Lower leg skin (tissue), 4 donors: ENCODE data around the gene DNALI1. TPM values are rescaled to one million over a fixed set of nuclear protein-coding genes. Genes with fewer than 3 reads are reported as not detected.
"Not testable (repeated sequence)": the region's sequence is repeated elsewhere in the genome, so short reads cannot be mapped to it uniquely, and the experiment has no call there.

Source experiments
- DNase-seq, 2 donors: peaks; one replicate each; pipeline ENCODE4 v3.0.0-alpha.2; 2019; ENCODE audit warnings: low spot score in 2 of 2
- H3K4me3 ChIP-seq: fragments of 200-600 bp; sonication (generic); 2 replicates; pipeline ENCODE4 v1.5.1; 2017; ENCODE audit warnings: mild to moderate bottlenecking, low read depth; ENCODE audit not compliant: poor library complexity, severe bottlenecking
- POLR2A ChIP-seq, 2 donors: fragments of 450-650 bp; IDR thresholded peaks; one replicate each; pipeline ENCODE4 v1.6.1; 2016 to 2017; ENCODE audit warnings: antibody characterized with exemption in 2 of 2, mild to moderate bottlenecking in 1 of 2, moderate library complexity in 1 of 2
- WGBS, 2 donors: methylation state at CpG; one replicate each; pipeline ENCODE4 v1.1.5; 2018; 5-methylcytosine and 5-hydroxymethylcytosine counted together
- intact Hi-C: fragments of 100-400 bp; cut with DNase I; formaldehyde crosslinking; loops from one replicate; pipeline ENCODE4 v1.15.0; 2023; ENCODE audit warnings: low total_unique reads
- total RNA-seq, 4 donors: library from RNA; depleted of rRNA; stranded (reverse); fragments of >200 nt; gene quantifications; one replicate each; pipeline ENCODE4 v1.1.0, GENCODE V29; 2016
- TF ChIP-seq, protein P1 (sequence below), 3 donors: fragments of 450-650 bp; IDR thresholded peaks; one replicate each; pipeline ENCODE4 v1.5.1; 2016; ENCODE audit warnings: antibody characterized with exemption in 3 of 3, mild to moderate bottlenecking in 3 of 3, moderate library complexity in 2 of 3

DNALI1 gene
- total RNA-seq, 4 donors from 2014 or later, result 0.17 to 2.1 (median 0.86) TPM

DNA sequence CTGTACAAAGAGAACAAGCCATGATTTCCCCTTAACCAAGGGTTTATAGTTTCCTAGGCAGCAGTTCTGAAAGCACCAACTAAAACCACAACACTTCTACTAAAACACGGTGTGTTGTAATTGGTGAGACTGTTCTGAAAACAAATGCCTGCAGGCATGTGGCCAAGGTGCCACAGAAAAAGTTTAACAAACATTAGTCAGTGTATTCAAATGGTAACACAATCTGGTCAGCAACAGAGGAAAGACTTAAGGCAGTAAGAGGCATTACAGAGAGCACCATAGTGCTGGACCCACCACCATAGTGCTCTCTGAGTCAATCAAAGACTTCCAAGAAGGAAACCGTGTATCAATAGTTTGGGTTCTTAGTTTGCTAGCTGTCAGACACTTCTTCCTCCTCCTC, 19.4 kb upstream of the DNALI1 start:
- WGBS, 2 donors, result 86 to 90% methylated on average over 2 of the region's 2 CpGs
- intact Hi-C loops, result no loop called here
- peak in 1 of 2 donors; percentile 34 for DNase-seq
- TF ChIP-seq, protein P1, sequence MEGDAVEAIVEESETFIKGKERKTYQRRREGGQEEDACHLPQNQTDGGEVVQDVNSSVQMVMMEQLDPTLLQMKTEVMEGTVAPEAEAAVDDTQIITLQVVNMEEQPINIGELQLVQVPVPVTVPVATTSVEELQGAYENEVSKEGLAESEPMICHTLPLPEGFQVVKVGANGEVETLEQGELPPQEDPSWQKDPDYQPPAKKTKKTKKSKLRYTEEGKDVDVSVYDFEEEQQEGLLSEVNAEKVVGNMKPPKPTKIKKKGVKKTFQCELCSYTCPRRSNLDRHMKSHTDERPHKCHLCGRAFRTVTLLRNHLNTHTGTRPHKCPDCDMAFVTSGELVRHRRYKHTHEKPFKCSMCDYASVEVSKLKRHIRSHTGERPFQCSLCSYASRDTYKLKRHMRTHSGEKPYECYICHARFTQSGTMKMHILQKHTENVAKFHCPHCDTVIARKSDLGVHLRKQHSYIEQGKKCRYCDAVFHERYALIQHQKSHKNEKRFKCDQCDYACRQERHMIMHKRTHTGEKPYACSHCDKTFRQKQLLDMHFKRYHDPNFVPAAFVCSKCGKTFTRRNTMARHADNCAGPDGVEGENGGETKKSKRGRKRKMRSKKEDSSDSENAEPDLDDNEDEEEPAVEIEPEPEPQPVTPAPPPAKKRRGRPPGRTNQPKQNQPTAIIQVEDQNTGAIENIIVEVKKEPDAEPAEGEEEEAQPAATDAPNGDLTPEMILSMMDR (IDR thresholded peaks at IDR 0.05), result no peak
- TF ChIP-seq POLR2A (IDR thresholded peaks at IDR 0.05), result no peak
- H3K4me3 ChIP-seq, result no peak overlapping the region

DNA sequence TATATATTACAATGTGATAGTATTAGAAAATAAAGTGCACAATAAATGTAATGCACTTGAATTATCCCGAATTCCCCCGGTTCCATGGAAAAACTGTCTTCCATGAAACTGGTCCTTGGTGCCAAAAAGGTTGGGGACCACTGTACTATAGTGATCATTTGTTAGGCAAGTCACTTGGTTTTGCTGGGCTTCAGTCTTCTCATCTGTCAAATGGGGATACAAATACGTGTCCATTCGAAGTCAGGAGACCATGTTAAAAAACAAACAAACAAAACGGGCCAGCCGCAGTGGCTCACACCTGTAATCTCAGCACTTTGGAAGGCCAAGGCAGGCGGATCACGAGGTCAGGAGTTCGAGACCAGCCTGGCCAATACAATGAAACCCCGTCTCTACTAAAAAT, 17.6 kb upstream of the DNALI1 start:
- intact Hi-C loops, H3K4me3 ChIP-seq: not testable (repeated sequence)
- peak in 1 of 2 donors; percentile 54 for DNase-seq
- WGBS, 2 donors, result 96 to 97% methylated on average over 10 of the region's 10 CpGs

DNA sequence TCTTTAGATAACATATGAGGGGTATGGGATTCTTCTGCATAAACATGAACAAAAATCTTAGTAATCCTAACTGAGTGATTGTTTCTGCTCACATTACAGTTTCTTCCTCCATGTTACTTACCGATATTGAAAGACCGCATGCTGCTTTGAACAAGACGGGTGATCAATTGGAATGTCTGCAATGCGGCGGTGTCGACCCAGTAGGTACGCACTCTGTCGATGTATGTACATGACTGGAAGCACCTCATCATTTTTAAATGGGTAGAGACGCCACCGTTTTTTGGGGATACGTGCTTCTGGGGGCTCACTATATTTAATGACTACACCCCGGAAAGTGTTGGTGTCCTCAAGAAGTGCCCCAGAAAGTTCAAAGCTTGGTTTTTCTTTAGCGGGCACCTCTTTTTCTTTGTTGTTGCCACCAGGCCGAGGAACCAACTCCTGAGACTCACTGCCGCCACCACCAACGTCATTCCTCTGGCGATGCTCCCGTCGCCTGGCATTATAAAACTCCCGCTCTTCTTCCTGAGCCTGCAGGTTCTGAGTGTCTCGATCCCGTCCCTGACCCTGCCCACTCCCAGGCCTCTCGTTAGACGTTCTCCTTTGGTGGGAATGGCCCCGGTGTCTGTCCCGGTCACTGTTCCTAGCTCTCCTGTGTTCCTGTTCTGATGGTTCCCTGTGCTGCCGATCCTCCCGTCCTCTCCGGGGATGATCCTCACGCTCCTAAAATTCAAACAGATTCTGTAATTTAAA, 16.5 kb upstream of the DNALI1 start:
- no peak for TF ChIP-seq POLR2A (IDR thresholded peaks at IDR 0.05)
- TF ChIP-seq, protein P1 (IDR thresholded peaks at IDR 0.05), result no peak
- 95% methylated on average over 30 of the region's 30 CpGs for WGBS, 2 donors
- H3K4me3 ChIP-seq, result no peak overlapping the region
- intact Hi-C loops, result no loop called here
- peak in 1 of 2 donors; percentile 78 for DNase-seq

DNA sequence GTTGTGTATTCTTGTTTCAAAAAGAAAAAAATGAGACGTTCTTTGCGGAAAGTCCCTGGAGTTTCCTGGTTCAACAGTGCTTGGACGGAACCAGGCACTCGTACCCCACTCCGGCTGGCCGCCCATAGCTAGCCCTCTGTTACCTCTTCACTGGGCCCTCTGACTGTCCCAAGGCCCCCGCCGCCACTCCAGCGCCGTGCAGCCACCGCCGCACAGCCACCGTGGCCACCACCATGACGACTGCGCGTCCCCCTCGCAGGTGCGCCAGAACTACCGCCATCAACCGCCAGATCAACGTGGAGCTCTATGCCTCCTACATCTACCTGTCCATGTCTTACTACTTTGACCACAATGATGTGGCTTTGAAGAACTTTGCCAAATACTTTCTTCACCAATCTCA, 12.2 kb upstream of the DNALI1 start:
- H3K4me3 ChIP-seq, result no peak overlapping the region
- intact Hi-C loops, result no loop called here
- WGBS, 2 donors, result 98% methylated on average over 21 of the region's 21 CpGs
- TF ChIP-seq POLR2A (IDR thresholded peaks at IDR 0.05), result no peak
- TF ChIP-seq, protein P1 (IDR thresholded peaks at IDR 0.05), result no peak
- DNase-seq, result peak in 1 of 2 donors; percentile 70

DNA sequence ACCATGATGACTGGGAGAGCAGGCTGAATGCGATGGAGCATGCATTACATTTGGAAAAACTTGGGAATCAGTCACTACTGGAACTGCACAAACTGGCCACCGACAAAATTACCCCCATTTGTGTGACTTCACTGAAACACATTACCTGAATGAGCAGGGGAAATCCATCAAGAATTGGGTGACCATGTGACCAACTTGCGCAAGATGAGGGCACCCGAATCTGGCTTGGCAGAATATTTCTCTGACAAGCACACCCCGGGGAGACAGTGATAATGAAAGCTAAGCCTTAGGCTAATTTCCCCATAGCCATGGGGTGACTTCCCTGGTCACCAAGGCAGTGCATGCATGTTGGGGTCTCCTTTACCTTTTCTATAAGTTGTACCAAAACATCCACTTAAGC, 11.7 kb upstream of the DNALI1 start:
- TF ChIP-seq, protein P1 (IDR thresholded peaks at IDR 0.05), result no peak
- TF ChIP-seq POLR2A (IDR thresholded peaks at IDR 0.05), result no peak
- 64 to 75% methylated on average over 5 of the region's 5 CpGs for WGBS, 2 donors
- peak in 1 of 2 donors; percentile 36 for DNase-seq
- intact Hi-C loops, result no loop called here
- no peak overlapping the region for H3K4me3 ChIP-seq

DNA sequence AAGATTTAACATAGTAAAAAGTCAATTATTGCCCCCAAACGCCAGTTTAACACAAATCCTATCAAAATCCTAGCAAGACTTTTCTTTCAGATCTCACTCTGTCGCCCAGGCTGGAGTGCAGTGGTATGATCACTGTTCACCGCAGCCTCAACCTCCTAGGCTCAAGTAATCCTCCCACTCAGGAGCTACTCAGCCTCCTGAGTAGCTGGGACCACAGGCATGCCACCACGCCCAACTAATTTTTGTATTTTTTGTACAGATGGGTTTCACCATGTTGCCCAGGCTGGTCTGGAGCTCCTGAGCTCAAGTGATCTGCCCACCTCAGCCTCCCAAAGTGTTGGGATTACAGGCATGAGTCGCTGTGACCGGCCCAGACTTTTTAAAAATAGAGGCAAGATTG, 7.4 kb upstream of the DNALI1 start:
- WGBS, 2 donors, result 91 to 94% methylated on average over 6 of the region's 6 CpGs
- peak in 1 of 2 donors; percentile 29 for DNase-seq
- no peak for TF ChIP-seq POLR2A (IDR thresholded peaks at IDR 0.05)
- TF ChIP-seq, protein P1 (IDR thresholded peaks at IDR 0.05), result no peak
- intact Hi-C loops, result no loop called here
- H3K4me3 ChIP-seq, result no peak overlapping the region
